WTC11 (cell line): Measurements from ENCODE around the gene CLEC16A. TPM values are rescaled to one million over a fixed set of nuclear protein-coding genes. Genes with fewer than 3 reads are reported as not detected.

Source experiments
- ATAC-seq: fragments of 200-7000 bp; cut with Tn5 transposase; 2 replicates; pipeline ENCODE4 v1.10.0; 2021; ENCODE audit warnings: mild to moderate bottlenecking, moderate library complexity
- CTCF ChIA-PET: fragments of 300-600 bp; sonication (Branson Sonifier 250); formaldehyde crosslinking; loops from one replicate; lab custom pipeline; 2021; ENCODE audit warnings: antibody characterized with exemption; lab: Charles Lee
- POLR2A ChIA-PET: fragments of 350-600 bp; sonication (Branson Sonifier 250); formaldehyde crosslinking; loops from one replicate; lab custom pipeline; 2021; ENCODE audit warnings: antibody characterized with exemption; lab: Charles Lee
- DNase-seq: peaks from one replicate; pipeline ENCODE4 v3.0.0; 2021; ENCODE audit warnings: low spot score
- H3K27ac Mint-ChIP-seq: 2 replicates; pipeline ENCODE4 v1.8.0; 2021; ENCODE audit warnings: mixed read lengths
- H3K27me3 Mint-ChIP-seq: 2 replicates; pipeline ENCODE4 v1.8.0; 2021; ENCODE audit warnings: low read depth, mild to moderate bottlenecking, moderate library complexity, mixed read lengths
- H3K36me3 Mint-ChIP-seq: 2 replicates; pipeline ENCODE4 v1.8.0; 2021; ENCODE audit warnings: mixed read lengths
- H3K4me1 Mint-ChIP-seq: 2 replicates; pipeline ENCODE4 v1.8.0; 2022; ENCODE audit warnings: mixed read lengths
- H3K4me3 Mint-ChIP-seq: 2 replicates; pipeline ENCODE4 v1.8.0; 2021; ENCODE audit warnings: mild to moderate bottlenecking, moderate library complexity, mixed read lengths
- H3K9me3 Mint-ChIP-seq: 2 replicates; pipeline ENCODE4 v1.8.0; 2021; ENCODE audit warnings: mixed read lengths
- CBFB ChIP-seq: sonication (generic); formaldehyde crosslinking; IDR thresholded peaks from 2 replicates; pipeline ENCODE4 v1.8.1; 2022; ENCODE audit warnings: mild to moderate bottlenecking, low read depth, missing genetic modification reagents
- CTCF ChIP-seq: fragments of 200-600 bp; IDR thresholded peaks from 2 replicates; pipeline ENCODE4 v1.8.0; 2022; ENCODE audit warnings: antibody characterized with exemption
- E2F1 ChIP-seq: sonication (generic); formaldehyde crosslinking; IDR thresholded peaks from 2 replicates; pipeline ENCODE4 v1.8.0; 2022; ENCODE audit warnings: mild to moderate bottlenecking, missing genetic modification reagents
- E2F5 ChIP-seq: sonication (generic); formaldehyde crosslinking; IDR thresholded peaks from 2 replicates; pipeline ENCODE4 v1.8.1; 2022; ENCODE audit warnings: mild to moderate bottlenecking, moderate library complexity, missing genetic modification reagents
- EMX1 ChIP-seq: fragments of 250-450 bp; sonication (Bioruptor Pico); IDR thresholded peaks from 2 replicates; pipeline ENCODE4 v1.8.0; 2021; ENCODE audit warnings: mild to moderate bottlenecking
- ESRRA ChIP-seq: sonication (generic); formaldehyde crosslinking; IDR thresholded peaks from 2 replicates; pipeline ENCODE4 v1.8.1; 2022; ENCODE audit warnings: mild to moderate bottlenecking, missing genetic modification reagents, borderline replicate concordance
- GRHL2 ChIP-seq: fragments of 250-450 bp; sonication (Bioruptor Pico); IDR thresholded peaks from 2 replicates; pipeline ENCODE4 v1.8.0; 2022; ENCODE audit warnings: mild to moderate bottlenecking, moderate library complexity; ENCODE audit not compliant: insufficient replicate concordance, severe bottlenecking
- JAZF1 ChIP-seq: fragments of 250-450 bp; sonication (Bioruptor Pico); IDR thresholded peaks from 2 replicates; pipeline ENCODE4 v1.9.0; 2021; ENCODE audit warnings: moderate library complexity, mild to moderate bottlenecking, inconsistent platforms
- MAX ChIP-seq: sonication (generic); formaldehyde crosslinking; IDR thresholded peaks from 2 replicates; pipeline ENCODE4 v1.8.0; 2022; ENCODE audit warnings: mild to moderate bottlenecking, missing genetic modification reagents
- MXD4 ChIP-seq: fragments of 250-450 bp; sonication (Bioruptor Pico); IDR thresholded peaks from 2 replicates; pipeline ENCODE4 v1.8.0; 2021; ENCODE audit warnings: mild to moderate bottlenecking, moderate library complexity, borderline replicate concordance
- NFYB ChIP-seq: sonication (generic); formaldehyde crosslinking; conservative IDR thresholded peaks from 2 replicates; pipeline ENCODE4 v1.8.0; 2022; ENCODE audit warnings: low read depth, missing genetic modification reagents
- NR1H2 ChIP-seq: sonication (generic); formaldehyde crosslinking; IDR thresholded peaks from 2 replicates; pipeline ENCODE4 v1.9.0; 2021; ENCODE audit warnings: mild to moderate bottlenecking, moderate library complexity, missing genetic modification reagents
- NR2C2 ChIP-seq: sonication (generic); formaldehyde crosslinking; IDR thresholded peaks from 2 replicates; pipeline ENCODE4 v1.8.0; 2022; ENCODE audit warnings: mild to moderate bottlenecking, missing genetic modification reagents
- SMAD4 ChIP-seq: sonication (generic); formaldehyde crosslinking; IDR thresholded peaks from 2 replicates; pipeline ENCODE4 v1.8.0; 2022; ENCODE audit warnings: mild to moderate bottlenecking, missing genetic modification reagents
- SP1 ChIP-seq: sonication (generic); formaldehyde crosslinking; conservative IDR thresholded peaks from 2 replicates; pipeline ENCODE4 v1.8.1; 2022; ENCODE audit warnings: missing genetic modification reagents
- TEAD4 ChIP-seq: sonication (generic); formaldehyde crosslinking; IDR thresholded peaks from 2 replicates; pipeline ENCODE4 v1.8.0; 2022; ENCODE audit warnings: mild to moderate bottlenecking, missing genetic modification reagents
- TP53 ChIP-seq: sonication (generic); formaldehyde crosslinking; IDR thresholded peaks from 2 replicates; pipeline ENCODE4 v1.8.1; 2023; ENCODE audit warnings: mild to moderate bottlenecking, missing genetic modification reagents
- ZMAT4 ChIP-seq: fragments of 250-450 bp; sonication (Bioruptor Pico); IDR thresholded peaks from 2 replicates; pipeline ENCODE4 v1.9.0; 2021; ENCODE audit warnings: mild to moderate bottlenecking
- ZNF263 ChIP-seq: sonication (generic); formaldehyde crosslinking; IDR thresholded peaks from 2 replicates; pipeline ENCODE4 v1.8.1; 2022; ENCODE audit warnings: low read depth, mild to moderate bottlenecking, moderate library complexity, missing genetic modification reagents
- ZNF671 ChIP-seq: fragments of 250-450 bp; sonication (Bioruptor Pico); IDR thresholded peaks from 2 replicates; pipeline ENCODE4 v1.8.0; 2021; ENCODE audit warnings: mild to moderate bottlenecking
- total RNA-seq: library from RNA; stranded (reverse); gene quantifications from 3 replicates; pipeline ENCODE4 v1.2.3, GENCODE V29; 2021
- TF ChIP-seq, protein P1 (sequence below): fragments of 250-450 bp; sonication (Bioruptor Pico); IDR thresholded peaks from 2 replicates; pipeline ENCODE4 v1.8.0; 2021; ENCODE audit warnings: mild to moderate bottlenecking
- TF ChIP-seq, protein P2 (sequence below): fragments of 250-450 bp; sonication (Bioruptor Pico); conservative IDR thresholded peaks from 2 replicates; pipeline ENCODE4 v1.9.0; 2021; ENCODE audit warnings: mild to moderate bottlenecking
- TF ChIP-seq, protein P3 (sequence below): sonication (generic); formaldehyde crosslinking; IDR thresholded peaks from 2 replicates; pipeline ENCODE4 v1.8.0; 2023; ENCODE audit warnings: missing genetic modification reagents, mild to moderate bottlenecking, borderline replicate concordance

Gene CLEC16A
- total RNA-seq, 1 experiment from 2014 or later: 14.4 TPM

- no peak for TF ChIP-seq E2F1 (CRISPR knock-in tag)
Measured at GRCh38 chr16:11001611-11002010, 57.2 kb downstream of the CLEC16A start (continued).

- ATAC-seq (no peak), DNase-seq (no peak)
- Mint-ChIP-seq H3K36me3 (no peaks in the 10 kb centered on the region), H3K9me3 (no peaks in the 10 kb centered on the region), H3K27ac (no peak overlapping the region), H3K4me3 (no peak overlapping the region), H3K4me1 (peaks cover 6% of the 10 kb centered on the region), H3K27me3 (no peaks in the 10 kb centered on the region)
- TF ChIP-seq NFYB (CRISPR knock-in tag): no peak
- no peak for TF ChIP-seq SP1 (CRISPR knock-in tag)
- TF ChIP-seq EMX1: no peak
- no peak for TF ChIP-seq CTCF
- no peak for TF ChIP-seq NR2C2 (CRISPR knock-in tag)
- TF ChIP-seq, protein P1, sequence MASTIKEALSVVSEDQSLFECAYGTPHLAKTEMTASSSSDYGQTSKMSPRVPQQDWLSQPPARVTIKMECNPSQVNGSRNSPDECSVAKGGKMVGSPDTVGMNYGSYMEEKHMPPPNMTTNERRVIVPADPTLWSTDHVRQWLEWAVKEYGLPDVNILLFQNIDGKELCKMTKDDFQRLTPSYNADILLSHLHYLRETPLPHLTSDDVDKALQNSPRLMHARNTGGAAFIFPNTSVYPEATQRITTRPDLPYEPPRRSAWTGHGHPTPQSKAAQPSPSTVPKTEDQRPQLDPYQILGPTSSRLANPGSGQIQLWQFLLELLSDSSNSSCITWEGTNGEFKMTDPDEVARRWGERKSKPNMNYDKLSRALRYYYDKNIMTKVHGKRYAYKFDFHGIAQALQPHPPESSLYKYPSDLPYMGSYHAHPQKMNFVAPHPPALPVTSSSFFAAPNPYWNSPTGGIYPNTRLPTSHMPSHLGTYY (CRISPR knock-in tag): no peak
- no peak for TF ChIP-seq TEAD4 (CRISPR knock-in tag)
- no peak for TF ChIP-seq JAZF1
- TF ChIP-seq MXD4: no peak
- no peak for TF ChIP-seq GRHL2 (CRISPR knock-in tag)
- TF ChIP-seq ZNF671 (CRISPR knock-in tag): no peak
- POLR2A ChIA-PET: no interaction called here
- CTCF ChIA-PET: no interaction called here
Measured at GRCh38 chr16:11003141-11003540, 58.8 kb downstream of the CLEC16A start.

DNA sequence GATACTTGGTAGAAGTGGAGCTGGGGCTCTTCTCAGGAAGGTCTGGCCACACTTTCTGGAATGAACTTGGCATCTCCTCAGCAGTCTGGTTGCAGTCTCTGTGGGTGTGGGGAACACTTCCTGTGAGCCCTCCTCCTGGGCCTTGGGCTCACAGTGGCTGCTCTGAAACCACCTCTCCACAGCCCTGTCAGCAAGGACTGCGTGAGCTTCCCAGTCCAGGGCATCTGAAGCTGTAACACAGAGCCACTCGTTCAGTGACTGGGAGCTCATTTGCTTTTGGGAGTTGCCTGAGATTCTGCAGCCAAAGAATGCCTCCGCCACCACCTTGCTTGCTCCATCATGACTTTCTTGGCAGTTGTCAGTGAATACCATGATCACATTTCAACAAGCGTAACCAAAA, 60.0 kb downstream of the CLEC16A start:
- ATAC-seq (no peak), DNase-seq (no peak)
- Mint-ChIP-seq H3K27ac (no peak overlapping the region), H3K36me3 (peaks cover 3% of the 10 kb centered on the region; the same call in 1 of the 2 replicates), H3K27me3 (no peaks in the 10 kb centered on the region), H3K4me1 (peaks cover 7% of the 10 kb centered on the region), H3K9me3 (no peaks in the 10 kb centered on the region), H3K4me3 (no peak overlapping the region)
- POLR2A ChIA-PET: no interaction called here
- CTCF ChIA-PET: no interaction called here
- TF ChIP-seq CBFB (no peak), EMX1 (no peak), SMAD4 (no peak), ZNF263 (CRISPR knock-in tag) (no peak), NR1H2 (CRISPR knock-in tag) (no peak), ESRRA (no peak), ZMAT4 (CRISPR knock-in tag) (no peak), MAX (CRISPR knock-in tag) (no peak), E2F5 (no peak), TP53 (CRISPR knock-in tag) (no peak)
- TF ChIP-seq, protein P2, sequence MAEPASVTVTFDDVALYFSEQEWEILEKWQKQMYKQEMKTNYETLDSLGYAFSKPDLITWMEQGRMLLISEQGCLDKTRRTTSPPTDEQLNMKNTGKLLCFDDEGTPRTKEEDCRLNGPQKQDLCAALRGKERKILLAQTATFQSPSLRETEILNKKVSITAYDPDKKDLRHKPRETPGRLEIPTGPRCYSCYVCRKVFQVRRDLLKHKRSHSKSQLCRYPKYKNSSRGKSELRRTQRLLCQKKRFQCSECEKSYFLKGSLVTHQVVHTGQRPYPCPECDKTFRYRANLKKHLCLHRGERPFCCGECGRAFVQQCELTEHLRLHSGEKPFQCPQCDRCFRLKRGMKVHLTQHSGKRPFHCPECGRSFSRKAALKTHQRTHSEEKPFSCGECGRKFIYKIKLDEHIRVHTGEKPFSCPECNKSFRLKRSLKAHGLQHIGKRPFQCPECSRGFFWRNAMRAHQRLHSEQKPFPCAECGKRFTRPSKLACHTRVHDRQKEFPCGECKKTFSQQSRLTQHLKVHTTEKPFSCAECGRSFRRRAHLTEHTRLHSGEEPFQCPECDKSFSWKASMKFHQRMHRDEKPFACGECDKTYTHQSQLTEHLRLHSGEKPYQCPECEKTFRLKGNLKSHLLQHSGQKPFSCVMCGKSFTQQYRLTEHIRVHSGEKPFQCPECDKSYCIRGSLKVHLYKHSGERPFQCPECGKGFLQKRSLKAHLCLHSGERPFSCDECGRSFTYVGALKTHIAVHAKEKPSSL (CRISPR knock-in tag): no peak
- TF ChIP-seq, protein P3, sequence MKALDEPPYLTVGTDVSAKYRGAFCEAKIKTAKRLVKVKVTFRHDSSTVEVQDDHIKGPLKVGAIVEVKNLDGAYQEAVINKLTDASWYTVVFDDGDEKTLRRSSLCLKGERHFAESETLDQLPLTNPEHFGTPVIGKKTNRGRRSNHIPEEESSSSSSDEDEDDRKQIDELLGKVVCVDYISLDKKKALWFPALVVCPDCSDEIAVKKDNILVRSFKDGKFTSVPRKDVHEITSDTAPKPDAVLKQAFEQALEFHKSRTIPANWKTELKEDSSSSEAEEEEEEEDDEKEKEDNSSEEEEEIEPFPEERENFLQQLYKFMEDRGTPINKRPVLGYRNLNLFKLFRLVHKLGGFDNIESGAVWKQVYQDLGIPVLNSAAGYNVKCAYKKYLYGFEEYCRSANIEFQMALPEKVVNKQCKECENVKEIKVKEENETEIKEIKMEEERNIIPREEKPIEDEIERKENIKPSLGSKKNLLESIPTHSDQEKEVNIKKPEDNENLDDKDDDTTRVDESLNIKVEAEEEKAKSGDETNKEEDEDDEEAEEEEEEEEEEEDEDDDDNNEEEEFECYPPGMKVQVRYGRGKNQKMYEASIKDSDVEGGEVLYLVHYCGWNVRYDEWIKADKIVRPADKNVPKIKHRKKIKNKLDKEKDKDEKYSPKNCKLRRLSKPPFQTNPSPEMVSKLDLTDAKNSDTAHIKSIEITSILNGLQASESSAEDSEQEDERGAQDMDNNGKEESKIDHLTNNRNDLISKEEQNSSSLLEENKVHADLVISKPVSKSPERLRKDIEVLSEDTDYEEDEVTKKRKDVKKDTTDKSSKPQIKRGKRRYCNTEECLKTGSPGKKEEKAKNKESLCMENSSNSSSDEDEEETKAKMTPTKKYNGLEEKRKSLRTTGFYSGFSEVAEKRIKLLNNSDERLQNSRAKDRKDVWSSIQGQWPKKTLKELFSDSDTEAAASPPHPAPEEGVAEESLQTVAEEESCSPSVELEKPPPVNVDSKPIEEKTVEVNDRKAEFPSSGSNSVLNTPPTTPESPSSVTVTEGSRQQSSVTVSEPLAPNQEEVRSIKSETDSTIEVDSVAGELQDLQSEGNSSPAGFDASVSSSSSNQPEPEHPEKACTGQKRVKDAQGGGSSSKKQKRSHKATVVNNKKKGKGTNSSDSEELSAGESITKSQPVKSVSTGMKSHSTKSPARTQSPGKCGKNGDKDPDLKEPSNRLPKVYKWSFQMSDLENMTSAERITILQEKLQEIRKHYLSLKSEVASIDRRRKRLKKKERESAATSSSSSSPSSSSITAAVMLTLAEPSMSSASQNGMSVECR (CRISPR knock-in tag): no peak
